Skeletal muscle tissue (tissue), 4 donors: ENCODE data around the gene CCDC14. TPM values are rescaled to one million over a fixed set of nuclear protein-coding genes. Genes with fewer than 3 reads are reported as not detected.

Experiments
- H3K27ac ChIP-seq: one replicate; pipeline ENCODE4 v1.7.0; 2013; ENCODE audit warnings: mild to moderate bottlenecking, low read depth, low read length, inconsistent platforms
- H3K27me3 ChIP-seq, 3 donors: one replicate each; pipeline ENCODE4 v1.7.0; 2013; ENCODE audit warnings: low read length in 3 of 3; ENCODE audit not compliant: control insufficient read depth in 3 of 3, insufficient read depth in 3 of 3
- H3K36me3 ChIP-seq, 3 donors: one replicate each; pipeline ENCODE4 v1.7.0; 2013; ENCODE audit warnings: low read length in 3 of 3; ENCODE audit not compliant: control insufficient read depth in 3 of 3, insufficient read depth in 3 of 3
- H3K4me1 ChIP-seq, 3 donors: one replicate each; pipeline ENCODE4 v1.7.0; 2013; ENCODE audit warnings: low read length in 3 of 3, mild to moderate bottlenecking in 3 of 3; ENCODE audit not compliant: control insufficient read depth in 3 of 3, insufficient read depth in 3 of 3
- H3K4me3 ChIP-seq, 3 donors: one replicate each; pipeline ENCODE4 v1.7.0; 2013; ENCODE audit warnings: low read length in 3 of 3
- H3K9ac ChIP-seq, 3 donors: one replicate each; pipeline ENCODE4 v1.7.0; 2013; ENCODE audit warnings: low read length in 3 of 3, mild to moderate bottlenecking in 3 of 3, moderate library complexity in 2 of 3, low read depth in 1 of 3
- H3K9me3 ChIP-seq, 3 donors: one replicate each; pipeline ENCODE4 v1.7.0; 2013; ENCODE audit warnings: low read length in 3 of 3; ENCODE audit not compliant: control insufficient read depth in 3 of 3
- total RNA-seq: library from RNA; depleted of rRNA; stranded (reverse); fragments of >200 nt; gene quantifications from one replicate; pipeline ENCODE4 v1.2.3, GENCODE V29; 2014
- donor health status: Osteomylitis.

CCDC14 gene
- total RNA-seq, 1 donor from 2014 or later, result 24.5 TPM

- H3K27ac ChIP-seq, result no peak overlapping the region
- no peak overlapping the region for H3K4me3 ChIP-seq
- H3K9ac ChIP-seq, result no peak overlapping the region
- H3K4me1 ChIP-seq, result no peaks in the 10 kb centered on the region
- H3K36me3 ChIP-seq, result peaks cover 0 to 10% (median 8%) of the 10 kb centered on the region in 3 donors
- no peaks in the 10 kb centered on the region for H3K27me3 ChIP-seq
- H3K9me3 ChIP-seq, result no peaks in the 10 kb centered on the region
Measured at GRCh38 chr3:123941121-123941520, 19.9 kb downstream of the CCDC14 start.

- H3K4me1 ChIP-seq, result no peaks in the 10 kb centered on the region
- peaks cover 0 to 10% (median 8%) of the 10 kb centered on the region in 3 donors for H3K36me3 ChIP-seq
- H3K27me3 ChIP-seq, result no peaks in the 10 kb centered on the region
- no peak overlapping the region for H3K4me3 ChIP-seq
- no peak overlapping the region for H3K27ac ChIP-seq
- no peak overlapping the region for H3K9ac ChIP-seq
- H3K9me3 ChIP-seq, result no peaks in the 10 kb centered on the region
Measured at GRCh38 chr3:123939706-123940105, 21.3 kb downstream of the CCDC14 start.

- peaks cover 0 to 4% (median 2%) of the 10 kb centered on the region in 3 donors for H3K36me3 ChIP-seq
- H3K27me3 ChIP-seq, result no peaks in the 10 kb centered on the region
- no peak overlapping the region for H3K27ac ChIP-seq
- no peaks in the 10 kb centered on the region for H3K9me3 ChIP-seq
- no peak overlapping the region for H3K9ac ChIP-seq
- H3K4me1 ChIP-seq, result no peaks in the 10 kb centered on the region
- H3K4me3 ChIP-seq, result no peak overlapping the region
Measured at GRCh38 chr3:123936400-123936799, 24.6 kb downstream of the CCDC14 start.

DNA sequence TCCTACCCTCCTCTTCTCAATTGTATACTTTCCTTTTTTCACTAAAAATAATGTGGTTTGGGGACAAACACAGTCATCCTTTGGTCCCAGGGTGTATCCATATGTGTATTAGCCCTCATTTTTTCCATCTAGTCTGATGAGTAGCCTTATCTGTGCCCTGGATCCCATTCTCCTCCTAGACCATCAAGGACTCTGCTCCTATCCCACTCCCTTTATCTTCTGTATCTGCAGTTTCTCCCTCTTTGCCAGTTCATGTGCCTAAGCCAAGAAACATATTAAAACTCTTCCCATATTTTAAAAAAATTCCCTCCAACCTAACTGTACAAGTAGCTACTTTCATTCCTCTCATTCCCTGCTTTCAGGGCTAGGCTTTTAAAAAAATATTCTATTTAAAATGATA is 25.2 kb downstream of the CCDC14 start:
- Histone ChIP-seq H3K4me3 (no peak overlapping the region), H3K4me1 (no peaks in the 10 kb centered on the region), H3K36me3 (peaks cover 0 to 4% (median 2%) of the 10 kb centered on the region in 3 donors), H3K27me3 (no peaks in the 10 kb centered on the region), H3K9ac (no peak overlapping the region), H3K9me3 (no peaks in the 10 kb centered on the region), H3K27ac (no peak overlapping the region)

DNA sequence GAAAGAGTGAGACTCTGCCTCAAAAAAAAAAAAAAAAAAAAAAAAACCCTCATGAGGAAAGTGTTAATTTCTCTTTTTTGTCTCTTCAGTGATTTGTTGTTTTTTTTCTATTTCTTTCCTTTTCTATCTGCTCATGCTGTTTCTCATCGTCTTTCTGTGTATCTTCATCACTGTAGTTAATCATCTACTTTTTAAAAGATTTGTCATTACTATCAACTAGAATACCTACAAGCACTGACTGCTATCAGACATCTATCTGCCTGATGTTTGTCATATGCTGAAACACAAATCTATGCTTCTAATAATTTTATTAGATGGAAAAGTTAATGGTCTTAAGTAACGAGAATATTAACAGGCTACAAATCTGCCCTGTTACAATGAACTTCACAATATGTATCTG is 26.8 kb downstream of the CCDC14 start:
- no peak overlapping the region for H3K9ac ChIP-seq
- no peaks in the 10 kb centered on the region for H3K9me3 ChIP-seq
- H3K27ac ChIP-seq, result no peak overlapping the region
- no peaks in the 10 kb centered on the region for H3K4me1 ChIP-seq
- no peak overlapping the region for H3K4me3 ChIP-seq
- H3K27me3 ChIP-seq, result no peaks in the 10 kb centered on the region
- peaks cover 2 to 9% (median 4%) of the 10 kb centered on the region in 3 donors for H3K36me3 ChIP-seq

GRCh38 chr3:123930445-123930844 is 30.6 kb downstream of the CCDC14 start:
- Histone ChIP-seq H3K36me3 (peaks cover 2 to 9% (median 4%) of the 10 kb centered on the region in 3 donors), H3K27ac (no peak overlapping the region), H3K9me3 (no peaks in the 10 kb centered on the region), H3K4me1 (no peaks in the 10 kb centered on the region), H3K27me3 (no peaks in the 10 kb centered on the region), H3K9ac (no peak overlapping the region), H3K4me3 (no peak overlapping the region)

GRCh38 chr3:123929325-123929724 is 31.7 kb downstream of the CCDC14 start:
- no peak overlapping the region for H3K9ac ChIP-seq
- no peak overlapping the region for H3K27ac ChIP-seq
- no peaks in the 10 kb centered on the region for H3K4me1 ChIP-seq
- no peaks in the 10 kb centered on the region for H3K27me3 ChIP-seq
- peaks cover 2 to 12% (median 4%) of the 10 kb centered on the region in 3 donors for H3K36me3 ChIP-seq
- H3K4me3 ChIP-seq, result no peak overlapping the region
- peaks cover 0 to 1% (median 0%) of the 10 kb centered on the region in 3 donors for H3K9me3 ChIP-seq

DNA sequence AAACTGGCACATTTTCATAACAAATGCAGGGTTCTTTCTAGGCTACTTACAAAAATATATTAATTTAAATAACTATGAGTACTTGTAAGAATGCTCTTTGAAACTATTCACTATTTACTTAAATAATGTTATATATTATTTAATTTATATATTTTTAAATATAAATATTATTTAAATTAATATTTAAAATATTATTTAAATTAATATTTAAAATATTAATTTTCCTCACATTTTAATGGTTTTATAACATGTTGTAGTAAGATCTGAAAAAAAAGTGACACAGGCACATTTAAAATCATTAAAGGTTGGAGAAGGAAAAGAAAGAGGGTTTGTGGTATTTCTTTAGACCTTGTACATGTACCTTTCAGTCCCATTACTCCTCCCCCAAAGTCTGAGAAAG is 34.6 kb downstream of the CCDC14 start:
- Histone ChIP-seq H3K27ac (no peak overlapping the region), H3K36me3 (peaks cover 2 to 13% (median 6%) of the 10 kb centered on the region in 3 donors), H3K4me1 (no peaks in the 10 kb centered on the region), H3K4me3 (no peak overlapping the region), H3K9me3 (peaks cover 0 to 3% (median 0%) of the 10 kb centered on the region in 3 donors), H3K27me3 (no peaks in the 10 kb centered on the region), H3K9ac (no peak overlapping the region)

GRCh38 chr3:123920868-123921267 is 40.2 kb downstream of the CCDC14 start:
- Histone ChIP-seq H3K4me1 (no peaks in the 10 kb centered on the region), H3K9me3 (peaks cover 0 to 5% (median 0%) of the 10 kb centered on the region in 3 donors), H3K9ac (no peak overlapping the region), H3K27me3 (no peaks in the 10 kb centered on the region), H3K36me3 (peaks cover 2 to 9% (median 3%) of the 10 kb centered on the region in 3 donors), H3K27ac (no peak overlapping the region), H3K4me3 (no peak overlapping the region)

DNA sequence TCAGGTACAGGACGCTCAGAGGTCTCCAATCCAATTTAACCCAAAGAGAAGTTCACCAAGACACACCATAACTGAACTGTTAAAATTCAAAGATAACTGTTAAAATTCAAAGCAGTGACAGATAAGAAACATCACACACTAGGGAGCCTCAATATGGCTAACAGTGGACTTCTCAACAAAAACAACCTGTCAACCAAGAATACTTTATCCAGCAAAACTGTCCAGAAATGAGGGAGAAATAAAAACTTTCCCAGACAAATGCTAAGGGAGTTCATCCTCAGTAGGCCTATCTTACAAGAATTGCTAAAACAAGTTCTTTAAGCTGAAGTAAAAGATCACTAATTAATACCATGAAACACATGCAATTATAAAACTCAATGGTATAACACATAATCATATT is 40.6 kb downstream of the CCDC14 start:
- Histone ChIP-seq H3K36me3 (peaks cover 2 to 9% (median 3%) of the 10 kb centered on the region in 3 donors), H3K9ac (no peak overlapping the region), H3K9me3 (peaks cover 0 to 5% (median 0%) of the 10 kb centered on the region in 3 donors), H3K27me3 (no peaks in the 10 kb centered on the region), H3K4me3 (no peak overlapping the region), H3K27ac (no peak overlapping the region), H3K4me1 (no peaks in the 10 kb centered on the region)
